SK-N-SH treated with all-trans-retinoic acid at 6 μM for 48 hours (cell line): ENCODE measurements around the gene CRELD1.
"Not testable (repeated sequence)": the region's sequence is repeated elsewhere in the genome, so short reads cannot be mapped to it uniquely, and the experiment has no call there.

ENCODE experiments used
- ATAC-seq: fragments of 200-7000 bp; cut with Tn5 transposase; 3 replicates; pipeline ENCODE4 v1.9.1; 2020; ENCODE audit warnings: mild to moderate bottlenecking, moderate library complexity
- ARNTL ChIP-seq: fragments of 450-650 bp; formaldehyde crosslinking; IDR thresholded peaks from 2 replicates; pipeline ENCODE4 v1.5.0; 2020; ENCODE audit warnings: low read depth, mild to moderate bottlenecking, moderate library complexity, borderline replicate concordance
- BACH2 ChIP-seq: fragments of 250-450 bp; sonication (Bioruptor Pico); IDR thresholded peaks from 2 replicates; pipeline ENCODE4 v1.9.0; 2021; ENCODE audit warnings: mild to moderate bottlenecking, borderline replicate concordance
- CSDC2 ChIP-seq: fragments of 250-450 bp; sonication (Bioruptor Pico); IDR thresholded peaks from 2 replicates; pipeline ENCODE4 v1.5.0; 2020; ENCODE audit warnings: mild to moderate bottlenecking, moderate library complexity
- ESRRG ChIP-seq: fragments of 250-450 bp; sonication (Bioruptor Pico); IDR thresholded peaks from 2 replicates; pipeline ENCODE4 v1.6.1; 2021; ENCODE audit warnings: mild to moderate bottlenecking
- GLIS3 ChIP-seq: fragments of 250-450 bp; sonication (Bioruptor Pico); IDR thresholded peaks from 2 replicates; pipeline ENCODE4 v1.5.0; 2020; ENCODE audit warnings: mild to moderate bottlenecking, moderate library complexity
- ISL1 ChIP-seq: fragments of 250-450 bp; sonication (Bioruptor Pico); IDR thresholded peaks from 2 replicates; pipeline ENCODE4 v2.1.2; 2022; ENCODE audit warnings: mild to moderate bottlenecking, moderate library complexity
- OSR1 ChIP-seq: fragments of 250-450 bp; sonication (Bioruptor Pico); IDR thresholded peaks from 2 replicates; pipeline ENCODE4 v1.8.0; 2022; ENCODE audit warnings: moderate library complexity, mild to moderate bottlenecking, inconsistent platforms
- PPARA ChIP-seq: fragments of 250-450 bp; sonication (Bioruptor Pico); IDR thresholded peaks from 2 replicates; pipeline ENCODE4 v1.5.0; 2020; ENCODE audit warnings: mild to moderate bottlenecking, borderline replicate concordance
- RARB ChIP-seq: fragments of 250-450 bp; sonication (Bioruptor Pico); IDR thresholded peaks from 2 replicates; pipeline ENCODE4 v1.8.0; 2021; ENCODE audit warnings: mild to moderate bottlenecking, moderate library complexity
- SNAI2 ChIP-seq: fragments of 250-450 bp; sonication (Bioruptor Pico); IDR thresholded peaks from 2 replicates; pipeline ENCODE4 v1.5.0; 2020; ENCODE audit warnings: mild to moderate bottlenecking, moderate library complexity
- TCF4 ChIP-seq: fragments of 250-450 bp; sonication (Bioruptor Pico); IDR thresholded peaks from 2 replicates; pipeline ENCODE4 v1.8.0; 2021; ENCODE audit warnings: mild to moderate bottlenecking, moderate library complexity, borderline replicate concordance
- TOX ChIP-seq: fragments of 250-450 bp; sonication (Bioruptor Pico); IDR thresholded peaks from 2 replicates; pipeline ENCODE4 v1.8.0; 2021; ENCODE audit warnings: mild to moderate bottlenecking, moderate library complexity, borderline replicate concordance
- ZC3H10 ChIP-seq: fragments of 250-450 bp; sonication (Bioruptor Pico); IDR thresholded peaks from 2 replicates; pipeline ENCODE4 v1.5.1; 2021; ENCODE audit warnings: mild to moderate bottlenecking, moderate library complexity
- ZFP3 ChIP-seq: fragments of 250-450 bp; sonication (Bioruptor Pico); IDR thresholded peaks from 2 replicates; pipeline ENCODE4 v1.5.0; 2020; ENCODE audit warnings: mild to moderate bottlenecking, moderate library complexity
- ZFP30 ChIP-seq: fragments of 450-650 bp; formaldehyde crosslinking; IDR thresholded peaks from 2 replicates; pipeline ENCODE4 v1.5.0; 2022; ENCODE audit warnings: mild to moderate bottlenecking, moderate library complexity
- ZNF565 ChIP-seq: fragments of 450-650 bp; formaldehyde crosslinking; conservative IDR thresholded peaks from 2 replicates; pipeline ENCODE4 v1.5.0; 2020; ENCODE audit warnings: low read depth, mild to moderate bottlenecking, moderate library complexity
- ZNF70 ChIP-seq: fragments of 450-650 bp; formaldehyde crosslinking; IDR thresholded peaks from 2 replicates; pipeline ENCODE4 v1.5.0; 2020; ENCODE audit warnings: mild to moderate bottlenecking, moderate library complexity
- ZNF8 ChIP-seq: fragments of 450-650 bp; formaldehyde crosslinking; IDR thresholded peaks from 2 replicates; pipeline ENCODE4 v1.5.0; 2020; ENCODE audit warnings: mild to moderate bottlenecking, moderate library complexity
- TF ChIP-seq, protein P1 (sequence below): fragments of 250-450 bp; sonication (Bioruptor Pico); IDR thresholded peaks from 2 replicates; pipeline ENCODE4 v1.8.0; 2020; ENCODE audit warnings: mild to moderate bottlenecking, moderate library complexity, borderline replicate concordance
- TF ChIP-seq, protein P2 (sequence below): fragments of 250-450 bp; sonication (Bioruptor Pico); IDR thresholded peaks from 2 replicates; pipeline ENCODE4 v1.5.0; 2020; ENCODE audit warnings: mild to moderate bottlenecking, moderate library complexity
- TF ChIP-seq, protein P3 (sequence below): fragments of 250-450 bp; sonication (Bioruptor Pico); IDR thresholded peaks from 2 replicates; pipeline ENCODE4 v1.8.0; 2021; ENCODE audit warnings: low read depth, mild to moderate bottlenecking, moderate library complexity, borderline replicate concordance
- TF ChIP-seq, protein P4 (sequence below): fragments of 250-450 bp; sonication (Bioruptor Pico); IDR thresholded peaks from 2 replicates; pipeline ENCODE4 v1.5.1; 2021; ENCODE audit warnings: mild to moderate bottlenecking, moderate library complexity

Gene CRELD1

DNA sequence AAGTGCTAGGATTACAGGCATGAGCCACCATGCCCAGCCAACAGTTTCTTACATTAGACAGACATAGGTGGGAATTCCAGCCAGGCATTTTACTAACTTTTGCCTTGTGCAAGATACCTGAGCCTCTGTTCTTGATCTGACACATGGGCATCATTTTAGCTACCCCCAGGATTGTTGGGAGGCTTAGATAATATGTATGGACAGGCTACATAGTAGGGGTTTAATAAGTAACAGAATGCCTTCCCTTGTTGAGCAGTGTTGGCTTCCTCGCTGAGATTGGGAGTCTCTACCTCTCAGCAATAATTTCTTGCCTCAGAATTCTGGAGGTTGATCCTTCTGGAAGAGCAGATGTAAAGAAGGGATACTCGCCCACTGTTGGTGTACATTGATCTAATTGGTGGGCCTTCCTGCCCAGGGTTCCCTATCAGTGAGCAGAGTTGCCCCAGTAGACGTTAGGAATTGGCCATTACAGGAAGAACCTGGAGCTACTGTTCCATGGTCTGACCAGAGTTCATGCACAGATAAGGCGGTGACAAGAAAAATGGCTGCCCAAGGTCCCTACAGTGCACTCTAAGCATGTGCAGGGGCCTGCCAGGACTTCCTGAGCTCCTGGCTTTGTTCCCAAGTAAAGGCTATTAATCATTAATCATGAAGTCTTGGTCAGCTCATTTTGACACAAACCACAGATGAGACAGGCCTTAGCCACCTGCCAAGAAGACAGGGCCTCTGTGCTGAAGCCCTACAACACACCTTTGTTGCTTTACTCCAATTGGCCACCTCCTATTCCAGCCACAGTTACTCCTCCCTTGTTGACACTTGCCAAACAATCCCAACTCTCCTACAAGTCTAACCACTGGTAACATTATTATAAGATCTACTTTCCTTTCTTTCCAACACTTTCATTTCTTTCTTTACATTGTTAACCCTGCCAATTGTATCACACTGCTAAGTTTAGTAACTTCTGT is 35.9 kb upstream of the CRELD1 start (continued):
- TF ChIP-seq ZNF70 (CRISPR knock-in tag) (no peak), ISL1 (CRISPR knock-in tag) (no peak)

DNA sequence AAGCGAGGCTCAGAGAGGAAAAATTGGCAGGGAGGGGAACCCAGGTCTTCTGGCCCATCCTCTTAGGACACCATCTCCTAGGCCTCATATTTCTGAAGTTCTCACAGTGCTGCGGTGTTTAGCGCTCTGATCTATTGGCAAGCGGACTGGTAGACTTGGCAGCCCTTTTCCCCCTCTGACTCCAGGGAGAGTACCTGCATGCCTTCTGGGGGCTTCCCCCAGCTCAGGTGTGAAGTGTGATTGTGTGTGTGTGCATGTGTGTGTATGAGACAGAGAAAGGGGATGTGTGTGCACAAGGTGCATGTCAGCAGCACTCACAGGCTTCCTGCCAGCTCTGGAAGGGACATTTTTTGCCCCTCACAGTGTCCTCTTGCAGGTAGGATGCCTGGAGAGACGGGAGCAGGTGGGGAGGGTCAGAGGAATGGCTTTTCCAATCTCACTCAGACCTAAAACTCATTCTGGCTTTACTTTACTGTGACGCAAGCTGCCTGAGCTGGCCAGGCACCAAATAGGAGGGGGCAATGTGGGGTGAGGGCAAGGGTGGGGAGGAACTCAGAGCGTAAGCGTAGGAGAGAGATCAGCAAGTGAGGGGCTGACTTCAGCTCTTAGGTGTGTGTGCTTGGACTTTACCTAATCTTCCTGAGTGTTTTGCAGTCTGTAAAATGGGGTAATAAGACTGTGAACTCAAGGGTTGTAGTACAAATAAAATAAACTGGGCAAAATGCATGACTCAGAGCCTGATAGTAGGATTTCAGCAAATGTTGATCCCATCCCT is 35.0 kb upstream of the CRELD1 start:
- TF ChIP-seq ESRRG (CRISPR knock-in tag), result no peak
- ATAC-seq, result no peak

DNA sequence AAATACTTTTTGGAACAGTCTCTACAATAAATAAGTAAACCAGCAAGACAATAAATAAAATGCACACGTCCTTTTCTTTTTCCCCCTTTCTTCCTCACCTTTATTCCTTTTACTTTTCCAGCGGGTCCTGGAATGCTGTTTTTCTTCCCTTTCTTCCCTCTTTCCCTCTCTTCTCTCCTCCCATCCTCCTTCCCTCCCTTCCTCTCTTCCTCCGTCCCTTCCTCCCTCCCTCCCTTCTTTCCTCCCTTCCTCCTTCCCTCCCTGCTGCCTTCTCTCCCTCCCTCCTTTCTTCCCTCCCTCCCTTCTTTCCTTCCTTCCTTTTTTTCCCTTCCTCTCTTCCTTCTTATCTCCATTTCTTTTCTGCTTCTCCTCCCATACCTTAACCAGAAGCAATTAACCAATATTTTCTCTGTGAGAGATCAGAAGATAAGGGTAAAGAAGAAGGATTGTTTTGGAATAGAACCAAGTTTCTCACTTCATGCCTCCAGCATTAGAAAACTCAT is 34.3 kb upstream of the CRELD1 start:
- no peak for ATAC-seq

DNA sequence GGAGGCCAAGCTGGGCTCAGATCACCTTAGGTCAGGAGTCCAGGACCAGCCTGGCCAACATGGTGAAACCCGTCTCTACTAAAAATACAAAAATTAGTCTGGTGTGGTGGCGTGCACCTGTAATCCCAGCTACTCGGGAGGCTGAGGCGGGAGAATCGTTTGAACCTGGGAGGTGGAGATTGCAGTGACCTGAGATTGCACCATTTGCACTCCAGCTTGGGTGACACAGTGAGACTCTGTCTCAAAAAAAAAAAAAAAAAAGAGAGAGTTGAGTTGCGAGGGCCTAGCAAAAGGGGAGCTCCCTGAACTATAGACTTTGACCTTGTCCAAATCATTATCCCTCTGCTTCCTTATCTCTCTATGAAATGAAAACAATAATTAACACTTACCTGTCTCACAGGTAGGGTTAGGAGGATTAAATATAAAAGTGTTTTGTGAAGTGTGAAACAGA is 32.6 kb upstream of the CRELD1 start:
- ATAC-seq, result not testable (repeated sequence)

More for the DNA sequence above, 34.3 kb upstream of the CRELD1 start:
- TF ChIP-seq ISL1 (CRISPR knock-in tag) (no peak), ZFP3 (CRISPR knock-in tag) (no peak), TOX (CRISPR knock-in tag) (no peak), ZNF70 (CRISPR knock-in tag) (no peak), PPARA (CRISPR knock-in tag) (no peak), CSDC2 (CRISPR knock-in tag) (no peak), SNAI2 (no peak), GLIS3 (no peak), OSR1 (CRISPR knock-in tag) (no peak), TCF4 (no peak), ARNTL (no peak), ESRRG (CRISPR knock-in tag) (no peak), BACH2 (no peak), ZC3H10 (CRISPR knock-in tag) (no peak), ZNF565 (CRISPR knock-in tag) (no peak)
- TF ChIP-seq, protein P1, sequence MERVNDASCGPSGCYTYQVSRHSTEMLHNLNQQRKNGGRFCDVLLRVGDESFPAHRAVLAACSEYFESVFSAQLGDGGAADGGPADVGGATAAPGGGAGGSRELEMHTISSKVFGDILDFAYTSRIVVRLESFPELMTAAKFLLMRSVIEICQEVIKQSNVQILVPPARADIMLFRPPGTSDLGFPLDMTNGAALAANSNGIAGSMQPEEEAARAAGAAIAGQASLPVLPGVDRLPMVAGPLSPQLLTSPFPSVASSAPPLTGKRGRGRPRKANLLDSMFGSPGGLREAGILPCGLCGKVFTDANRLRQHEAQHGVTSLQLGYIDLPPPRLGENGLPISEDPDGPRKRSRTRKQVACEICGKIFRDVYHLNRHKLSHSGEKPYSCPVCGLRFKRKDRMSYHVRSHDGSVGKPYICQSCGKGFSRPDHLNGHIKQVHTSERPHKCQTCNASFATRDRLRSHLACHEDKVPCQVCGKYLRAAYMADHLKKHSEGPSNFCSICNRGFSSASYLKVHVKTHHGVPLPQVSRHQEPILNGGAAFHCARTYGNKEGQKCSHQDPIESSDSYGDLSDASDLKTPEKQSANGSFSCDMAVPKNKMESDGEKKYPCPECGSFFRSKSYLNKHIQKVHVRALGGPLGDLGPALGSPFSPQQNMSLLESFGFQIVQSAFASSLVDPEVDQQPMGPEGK (CRISPR knock-in tag), result no peak

DNA sequence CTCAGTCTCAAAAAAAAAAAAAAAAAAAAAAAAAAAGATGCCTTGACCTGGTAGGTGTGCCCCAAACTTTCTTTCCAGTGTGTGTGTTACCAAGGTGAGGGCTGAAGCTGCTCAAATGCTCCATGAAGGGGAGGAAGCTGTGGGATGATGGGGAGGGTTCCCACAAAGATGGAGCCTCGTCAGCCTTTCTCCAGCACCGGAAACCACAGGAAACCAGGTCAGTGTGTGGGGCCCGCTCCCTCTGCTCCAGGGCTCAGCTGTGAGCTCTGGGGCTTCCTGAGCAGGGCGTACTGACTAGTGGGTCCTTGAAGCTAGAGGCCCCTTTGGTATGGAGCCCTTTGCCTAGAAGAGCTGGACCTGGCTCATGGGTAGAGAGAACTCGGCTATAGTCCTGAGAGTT is 31.7 kb upstream of the CRELD1 start:
- ATAC-seq, result no peak
- TF ChIP-seq ISL1 (CRISPR knock-in tag) (no peak), TOX (CRISPR knock-in tag) (no peak), ZNF8 (CRISPR knock-in tag) (no peak), ZFP3 (CRISPR knock-in tag) (no peak), CSDC2 (CRISPR knock-in tag) (no peak), ZFP30 (CRISPR knock-in tag) (no peak), ZC3H10 (CRISPR knock-in tag) (no peak), ESRRG (CRISPR knock-in tag) (no peak), OSR1 (CRISPR knock-in tag) (no peak), PPARA (CRISPR knock-in tag) (no peak), RARB (CRISPR knock-in tag) (no peak), GLIS3 (no peak), BACH2 (no peak), ZNF70 (CRISPR knock-in tag) (no peak)
- TF ChIP-seq, protein P1 (CRISPR knock-in tag), result no peak
- TF ChIP-seq, protein P2, sequence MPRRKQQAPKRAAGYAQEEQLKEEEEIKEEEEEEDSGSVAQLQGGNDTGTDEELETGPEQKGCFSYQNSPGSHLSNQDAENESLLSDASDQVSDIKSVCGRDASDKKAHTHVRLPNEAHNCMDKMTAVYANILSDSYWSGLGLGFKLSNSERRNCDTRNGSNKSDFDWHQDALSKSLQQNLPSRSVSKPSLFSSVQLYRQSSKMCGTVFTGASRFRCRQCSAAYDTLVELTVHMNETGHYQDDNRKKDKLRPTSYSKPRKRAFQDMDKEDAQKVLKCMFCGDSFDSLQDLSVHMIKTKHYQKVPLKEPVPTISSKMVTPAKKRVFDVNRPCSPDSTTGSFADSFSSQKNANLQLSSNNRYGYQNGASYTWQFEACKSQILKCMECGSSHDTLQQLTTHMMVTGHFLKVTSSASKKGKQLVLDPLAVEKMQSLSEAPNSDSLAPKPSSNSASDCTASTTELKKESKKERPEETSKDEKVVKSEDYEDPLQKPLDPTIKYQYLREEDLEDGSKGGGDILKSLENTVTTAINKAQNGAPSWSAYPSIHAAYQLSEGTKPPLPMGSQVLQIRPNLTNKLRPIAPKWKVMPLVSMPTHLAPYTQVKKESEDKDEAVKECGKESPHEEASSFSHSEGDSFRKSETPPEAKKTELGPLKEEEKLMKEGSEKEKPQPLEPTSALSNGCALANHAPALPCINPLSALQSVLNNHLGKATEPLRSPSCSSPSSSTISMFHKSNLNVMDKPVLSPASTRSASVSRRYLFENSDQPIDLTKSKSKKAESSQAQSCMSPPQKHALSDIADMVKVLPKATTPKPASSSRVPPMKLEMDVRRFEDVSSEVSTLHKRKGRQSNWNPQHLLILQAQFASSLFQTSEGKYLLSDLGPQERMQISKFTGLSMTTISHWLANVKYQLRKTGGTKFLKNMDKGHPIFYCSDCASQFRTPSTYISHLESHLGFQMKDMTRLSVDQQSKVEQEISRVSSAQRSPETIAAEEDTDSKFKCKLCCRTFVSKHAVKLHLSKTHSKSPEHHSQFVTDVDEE (CRISPR knock-in tag), result no peak
- TF ChIP-seq, protein P3, sequence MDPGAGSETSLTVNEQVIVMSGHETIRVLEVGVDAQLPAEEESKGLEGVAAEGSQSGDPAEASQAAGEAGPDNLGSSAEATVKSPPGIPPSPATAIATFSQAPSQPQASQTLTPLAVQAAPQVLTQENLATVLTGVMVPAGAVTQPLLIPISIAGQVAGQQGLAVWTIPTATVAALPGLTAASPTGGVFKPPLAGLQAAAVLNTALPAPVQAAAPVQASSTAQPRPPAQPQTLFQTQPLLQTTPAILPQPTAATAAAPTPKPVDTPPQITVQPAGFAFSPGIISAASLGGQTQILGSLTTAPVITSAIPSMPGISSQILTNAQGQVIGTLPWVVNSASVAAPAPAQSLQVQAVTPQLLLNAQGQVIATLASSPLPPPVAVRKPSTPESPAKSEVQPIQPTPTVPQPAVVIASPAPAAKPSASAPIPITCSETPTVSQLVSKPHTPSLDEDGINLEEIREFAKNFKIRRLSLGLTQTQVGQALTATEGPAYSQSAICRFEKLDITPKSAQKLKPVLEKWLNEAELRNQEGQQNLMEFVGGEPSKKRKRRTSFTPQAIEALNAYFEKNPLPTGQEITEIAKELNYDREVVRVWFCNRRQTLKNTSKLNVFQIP, result no peak
- TF ChIP-seq, protein P4, sequence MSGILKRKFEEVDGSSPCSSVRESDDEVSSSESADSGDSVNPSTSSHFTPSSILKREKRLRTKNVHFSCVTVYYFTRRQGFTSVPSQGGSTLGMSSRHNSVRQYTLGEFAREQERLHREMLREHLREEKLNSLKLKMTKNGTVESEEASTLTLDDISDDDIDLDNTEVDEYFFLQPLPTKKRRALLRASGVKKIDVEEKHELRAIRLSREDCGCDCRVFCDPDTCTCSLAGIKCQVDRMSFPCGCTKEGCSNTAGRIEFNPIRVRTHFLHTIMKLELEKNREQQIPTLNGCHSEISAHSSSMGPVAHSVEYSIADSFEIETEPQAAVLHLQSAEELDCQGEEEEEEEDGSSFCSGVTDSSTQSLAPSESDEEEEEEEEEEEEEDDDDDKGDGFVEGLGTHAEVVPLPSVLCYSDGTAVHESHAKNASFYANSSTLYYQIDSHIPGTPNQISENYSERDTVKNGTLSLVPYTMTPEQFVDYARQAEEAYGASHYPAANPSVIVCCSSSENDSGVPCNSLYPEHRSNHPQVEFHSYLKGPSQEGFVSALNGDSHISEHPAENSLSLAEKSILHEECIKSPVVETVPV (CRISPR knock-in tag), result no peak
- TF ChIP-seq, all 23 proteins: peak for 0
